Stimulated activated CD4-positive, alpha-beta T cell treated with anti-CD3 and anti-CD28 coated beads, Interleukin-2, amount 100 ng/mL, for 48 hours (primary cell): ENCODE measurements around the gene CFAP221.

ENCODE experiments used
- DNase-seq, 2 donors: peaks; one replicate each; pipeline ENCODE4 v3.0.0-alpha.2; 2020

CFAP221 gene

DNA sequence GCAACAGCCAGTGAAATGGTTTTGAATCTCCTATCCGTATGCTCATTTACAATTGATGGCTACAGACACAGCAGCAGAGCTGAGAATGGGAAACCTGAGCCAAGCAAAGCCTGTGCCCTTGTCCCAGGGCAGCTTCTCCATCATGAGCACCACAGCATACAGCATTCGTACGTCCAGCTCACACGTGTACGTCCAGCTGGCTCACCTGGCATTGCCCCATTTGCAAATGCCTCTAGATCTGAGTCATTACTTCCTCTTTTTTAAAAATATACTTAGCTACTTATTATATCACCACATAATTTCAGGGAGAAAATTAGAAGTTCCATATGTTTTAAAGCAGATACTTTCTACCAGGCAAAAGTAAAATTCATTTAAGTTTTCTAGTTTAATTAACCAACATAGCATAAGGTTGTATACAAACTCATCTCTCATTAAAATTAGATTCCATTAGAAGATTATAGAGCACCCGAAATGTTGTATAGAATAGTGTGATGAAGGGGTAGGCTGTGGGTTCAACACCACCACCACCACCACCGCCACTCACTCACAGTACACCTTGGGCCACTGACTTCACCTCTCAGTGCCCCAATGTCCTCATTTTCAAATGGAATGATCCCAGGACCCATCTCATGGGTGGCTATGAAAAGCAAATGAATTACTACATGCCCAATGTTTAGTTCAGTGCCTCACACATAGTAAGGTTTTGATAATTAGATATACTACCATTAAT lies 103.4 kb downstream of the CFAP221 start:
- no peak for DNase-seq

DNA sequence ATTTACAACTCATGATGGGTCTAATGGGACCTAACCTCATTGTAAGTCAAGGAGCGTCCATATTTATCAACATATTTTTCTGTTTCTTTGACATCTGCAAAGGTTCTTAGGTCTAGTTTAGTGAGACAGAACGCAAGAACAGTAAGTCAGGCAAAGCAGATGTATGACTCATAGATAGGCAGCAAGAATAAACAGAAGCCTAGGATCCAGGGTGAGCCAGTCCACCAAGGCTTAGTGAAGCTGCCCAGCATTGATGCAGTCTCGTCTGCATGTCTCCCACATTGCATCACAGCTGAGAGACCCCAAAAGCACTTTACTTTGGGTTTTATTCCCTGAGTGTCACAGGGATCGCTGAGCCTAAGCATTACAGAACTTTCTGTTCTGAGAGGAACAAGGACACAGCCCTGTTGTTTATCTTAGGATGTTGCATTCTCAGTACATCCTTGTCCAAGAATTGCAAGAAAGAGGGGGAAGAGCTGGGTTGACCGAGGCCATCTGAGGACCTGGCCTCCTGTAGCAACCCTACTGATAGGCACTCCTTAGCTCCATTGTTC lies 105.2 kb downstream of the CFAP221 start:
- DNase-seq = no peak

DNA sequence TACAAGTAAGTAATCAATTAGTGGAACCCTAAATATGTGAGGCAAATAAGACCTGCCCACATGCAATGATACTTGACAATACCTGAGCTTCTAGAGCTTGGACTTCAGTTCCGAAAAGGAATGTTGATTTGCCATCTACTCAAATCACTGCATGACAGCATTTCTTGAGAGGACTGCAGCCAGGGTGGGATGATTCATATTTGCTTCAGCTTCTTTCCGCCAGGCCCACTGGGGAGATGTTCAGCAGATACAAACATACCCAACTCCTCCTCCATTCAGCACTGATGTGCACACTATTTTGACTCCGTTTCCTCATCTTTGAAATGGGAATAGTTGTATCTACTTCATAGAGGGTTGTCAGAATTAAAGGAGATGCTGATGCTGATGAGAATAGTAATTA lies 106.0 kb downstream of the CFAP221 start:
- DNase-seq = no peak

DNA sequence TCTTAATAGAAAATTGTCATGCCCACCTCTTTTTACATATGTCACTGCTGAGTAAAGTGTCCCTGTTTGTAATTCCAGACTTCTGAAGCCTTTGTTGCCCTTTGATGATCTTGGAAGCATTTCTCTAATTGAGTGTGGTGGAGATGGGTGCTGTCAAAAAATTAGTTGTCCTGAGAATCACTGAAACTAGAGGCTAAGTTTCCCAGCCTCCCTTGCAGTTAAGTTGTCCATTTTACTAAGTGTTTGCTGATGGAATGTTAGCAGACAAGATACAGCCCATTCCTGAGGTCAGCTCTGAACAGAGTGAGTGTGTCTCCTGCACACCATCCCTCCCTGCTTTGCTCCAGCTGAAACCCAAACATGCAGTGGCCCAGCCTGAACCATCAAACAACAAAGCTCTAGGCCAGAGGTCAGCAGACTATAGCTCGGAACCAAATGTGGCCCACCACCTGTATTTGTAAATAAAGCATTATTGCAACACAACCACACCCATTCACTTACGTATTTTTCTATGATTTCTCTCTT lies 106.7 kb downstream of the CFAP221 start:
- no peak for DNase-seq

DNA sequence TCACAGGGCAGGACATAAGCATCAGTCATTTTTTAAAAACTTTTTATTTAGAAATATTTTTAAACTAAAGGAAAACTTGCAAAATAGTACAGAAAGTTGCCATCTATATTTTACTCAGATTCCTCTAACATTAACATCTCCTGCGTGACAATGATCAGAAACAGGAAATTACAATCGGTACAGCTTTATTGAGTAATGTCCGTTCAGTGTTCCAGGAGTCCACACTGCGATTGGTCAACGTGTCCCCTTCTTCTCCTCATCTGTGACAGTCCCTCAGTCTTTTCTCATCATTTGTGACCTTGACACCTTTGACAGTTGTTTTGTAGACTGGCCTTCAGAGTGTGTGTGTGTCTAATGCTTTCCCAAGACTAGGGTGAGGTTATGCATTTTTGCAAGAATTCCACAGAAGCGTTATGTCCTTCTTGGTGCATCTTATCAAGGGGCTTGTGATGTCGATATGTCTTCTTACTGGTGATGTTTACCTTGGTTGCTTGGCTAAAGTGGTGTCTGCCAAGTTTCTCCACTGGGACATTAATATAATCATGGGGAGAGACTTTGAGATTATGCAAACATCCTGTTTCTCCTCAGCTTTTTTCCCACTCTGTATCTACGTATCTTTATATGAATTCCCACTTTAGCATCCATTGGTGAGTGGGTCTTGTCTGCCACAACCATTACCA lies 113.4 kb downstream of the CFAP221 start:
- DNase-seq = no peak

DNA sequence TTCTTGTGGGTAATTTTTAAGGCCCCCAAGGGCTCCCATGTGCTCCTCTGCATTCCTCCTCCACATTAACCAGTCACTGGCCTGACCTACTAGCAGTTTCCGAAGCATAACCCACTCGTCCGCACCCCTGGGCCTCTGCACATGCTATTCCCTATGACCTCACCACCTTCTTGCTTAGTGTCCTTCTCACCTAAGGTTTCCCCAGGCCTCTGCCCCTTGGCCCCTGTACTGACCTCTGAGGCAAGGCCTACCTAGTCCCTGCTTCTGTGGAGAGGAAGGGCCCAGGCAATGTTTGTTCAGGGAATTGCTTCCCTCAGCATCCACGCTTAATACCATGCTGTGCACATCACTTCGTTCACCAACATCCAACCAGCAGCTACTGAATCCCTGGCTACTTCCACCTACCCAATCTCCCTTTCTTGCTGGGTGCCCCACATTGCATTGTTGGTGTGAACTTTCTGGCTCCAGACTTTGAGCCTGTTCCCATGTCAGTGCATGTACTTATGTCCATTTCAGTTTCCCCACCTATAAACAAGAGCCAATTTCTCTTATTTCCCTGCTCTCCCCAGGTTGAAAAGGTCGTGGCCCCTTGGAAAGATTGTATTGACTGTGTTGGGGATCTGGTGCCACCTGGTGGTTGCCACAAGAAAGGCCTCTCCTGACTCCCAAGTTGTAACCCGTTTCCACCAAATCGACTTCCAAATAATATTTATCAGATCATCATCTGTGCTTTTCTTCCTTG lies 115.5 kb downstream of the CFAP221 start:
- DNase-seq = peak; percentile 29 to 37

DNA sequence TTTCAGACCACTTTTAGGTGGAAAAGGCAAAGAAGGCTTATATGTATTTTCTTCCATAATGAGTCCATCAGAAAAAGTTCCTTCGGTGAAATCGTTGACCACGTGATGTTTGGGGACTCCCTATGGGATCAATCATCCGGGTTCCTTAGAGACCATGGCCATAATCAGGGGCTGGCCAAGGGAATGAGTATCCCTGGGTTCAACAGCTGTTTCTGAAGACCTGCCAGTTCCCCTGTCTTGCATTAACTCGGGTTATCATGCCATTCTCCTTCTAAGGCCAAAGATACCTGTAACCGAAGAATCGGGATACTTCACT lies 116.1 kb downstream of the CFAP221 start:
- no peak for DNase-seq

DNA sequence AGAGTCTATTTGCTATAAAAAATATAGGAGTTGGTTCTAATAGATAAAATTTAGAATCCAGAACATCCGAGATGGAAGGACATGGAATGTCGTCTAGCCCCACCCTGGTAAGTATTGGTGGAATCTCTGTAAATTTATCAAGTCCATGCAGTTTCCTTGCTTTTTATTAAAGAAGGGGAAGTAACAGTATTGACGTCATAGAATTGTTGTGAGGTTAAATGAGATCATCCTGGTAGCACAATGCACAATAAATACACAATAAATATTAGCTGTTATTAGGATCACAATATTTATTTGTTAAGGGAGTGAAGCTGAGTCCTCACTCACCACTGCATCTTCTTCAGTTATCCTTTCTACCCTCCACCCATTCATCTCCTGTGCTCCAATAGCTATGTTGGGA lies 118.0 kb downstream of the CFAP221 start:
- DNase-seq = no peak

DNA sequence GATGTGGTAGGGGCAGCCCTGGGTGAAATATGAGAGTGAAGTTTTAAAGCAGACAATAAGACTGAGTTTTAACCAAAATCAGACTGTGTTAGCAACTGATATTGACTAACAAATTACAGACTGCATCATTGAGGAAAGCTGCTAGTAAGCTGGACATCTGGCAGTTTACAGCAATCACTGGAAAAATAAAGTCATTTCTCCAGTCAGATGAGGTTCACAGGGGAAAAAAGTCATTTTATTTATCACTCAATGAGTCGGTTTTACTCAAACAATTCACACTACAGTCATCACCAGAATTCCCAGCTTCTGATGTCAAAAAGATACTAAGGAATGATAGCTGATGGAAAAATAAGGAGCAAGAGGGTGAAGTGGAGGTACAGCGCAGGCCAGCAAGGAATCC lies 124.3 kb downstream of the CFAP221 start:
- no peak for DNase-seq

DNA sequence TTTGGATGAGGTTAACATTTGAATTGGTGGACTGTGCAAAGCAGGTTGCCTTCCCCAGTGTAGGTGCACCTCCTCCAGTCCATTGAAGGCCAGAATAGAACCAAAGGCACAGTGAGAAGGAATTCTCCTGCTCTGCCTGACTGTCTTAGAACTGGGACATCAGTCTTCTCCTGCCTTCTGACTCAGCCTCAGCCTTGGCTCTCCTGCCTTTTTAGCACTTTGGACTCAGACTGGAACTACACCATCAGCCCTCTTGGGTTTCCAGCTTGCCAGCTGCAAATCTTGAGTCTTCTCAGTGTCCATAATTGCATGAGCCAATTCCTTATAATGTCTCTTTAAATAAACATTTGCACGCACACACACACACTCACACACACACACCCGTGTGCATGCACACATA lies 126.8 kb downstream of the CFAP221 start:
- DNase-seq = no peak

DNA sequence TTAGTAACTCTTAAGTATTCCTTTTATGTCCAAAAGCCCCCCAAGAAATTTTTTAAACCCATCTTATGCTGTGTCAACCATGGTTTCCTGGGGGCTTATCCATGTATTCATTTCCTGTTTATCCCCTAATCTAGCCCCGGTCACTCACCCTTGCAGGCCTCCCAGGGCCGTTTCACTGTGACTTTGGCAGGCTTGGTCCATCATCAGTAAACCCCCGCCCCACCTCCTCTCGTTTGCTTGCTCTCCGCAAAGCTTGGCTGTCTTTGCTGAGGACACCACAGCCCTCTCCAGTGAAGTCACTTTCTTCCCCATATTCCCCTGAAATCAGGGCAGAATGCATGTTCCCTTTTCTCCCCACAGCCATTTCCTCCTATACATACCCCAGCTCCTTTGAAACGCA lies 127.5 kb downstream of the CFAP221 start:
- no peak for DNase-seq

DNA sequence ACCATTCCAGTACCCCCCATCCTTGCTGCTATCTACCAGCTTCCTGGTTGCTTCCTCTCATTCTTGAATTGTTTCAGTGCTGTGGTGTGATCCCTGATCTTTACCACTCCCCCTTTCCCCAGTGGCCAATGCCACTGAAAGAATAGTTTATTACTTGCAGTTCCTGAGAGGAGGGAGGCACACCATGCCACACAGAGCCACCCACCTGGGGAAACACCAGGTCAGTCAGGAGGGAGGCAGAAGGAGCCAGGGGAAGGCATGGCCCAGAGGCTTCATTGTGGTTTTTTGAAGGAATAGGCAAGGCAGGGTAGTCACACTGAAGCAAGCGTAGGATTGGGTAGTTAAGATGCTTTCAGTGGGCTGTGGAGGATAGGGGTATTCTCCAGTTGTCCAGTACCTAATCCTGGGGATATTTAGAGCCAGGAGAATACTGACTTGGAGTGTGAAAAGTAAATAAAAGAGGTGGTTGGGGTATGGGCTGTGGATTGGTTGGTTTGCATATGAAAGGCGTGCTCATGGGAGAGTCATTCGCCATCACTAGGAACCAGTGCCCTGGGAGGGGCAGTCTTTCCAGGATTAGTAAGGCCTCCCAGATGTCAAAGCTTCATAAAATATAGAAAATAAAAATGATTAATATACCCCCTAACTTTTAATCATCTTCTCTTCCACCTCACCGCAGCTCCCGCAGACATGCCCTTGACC lies 128.1 kb downstream of the CFAP221 start:
- DNase-seq = no peak

DNA sequence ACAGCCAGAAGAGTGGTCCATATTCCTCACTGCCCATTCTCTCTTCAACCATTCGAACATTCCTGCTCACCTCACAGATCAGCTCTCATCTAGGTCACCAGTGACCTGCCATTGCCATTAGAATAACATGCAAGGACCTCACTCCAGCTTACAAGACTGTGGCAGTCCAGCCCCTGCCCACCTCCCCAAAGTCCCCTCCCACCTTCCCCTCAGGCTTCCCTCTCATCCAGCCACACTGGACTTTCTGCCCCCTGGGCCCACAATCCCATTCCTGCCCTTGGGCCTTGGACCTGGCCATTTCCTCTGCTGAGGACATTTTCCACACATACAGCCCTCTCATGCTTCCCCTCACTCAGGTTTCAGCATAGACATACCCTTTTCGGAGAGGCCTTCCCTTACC lies 129.5 kb downstream of the CFAP221 start:
- DNase-seq = no peak

DNA sequence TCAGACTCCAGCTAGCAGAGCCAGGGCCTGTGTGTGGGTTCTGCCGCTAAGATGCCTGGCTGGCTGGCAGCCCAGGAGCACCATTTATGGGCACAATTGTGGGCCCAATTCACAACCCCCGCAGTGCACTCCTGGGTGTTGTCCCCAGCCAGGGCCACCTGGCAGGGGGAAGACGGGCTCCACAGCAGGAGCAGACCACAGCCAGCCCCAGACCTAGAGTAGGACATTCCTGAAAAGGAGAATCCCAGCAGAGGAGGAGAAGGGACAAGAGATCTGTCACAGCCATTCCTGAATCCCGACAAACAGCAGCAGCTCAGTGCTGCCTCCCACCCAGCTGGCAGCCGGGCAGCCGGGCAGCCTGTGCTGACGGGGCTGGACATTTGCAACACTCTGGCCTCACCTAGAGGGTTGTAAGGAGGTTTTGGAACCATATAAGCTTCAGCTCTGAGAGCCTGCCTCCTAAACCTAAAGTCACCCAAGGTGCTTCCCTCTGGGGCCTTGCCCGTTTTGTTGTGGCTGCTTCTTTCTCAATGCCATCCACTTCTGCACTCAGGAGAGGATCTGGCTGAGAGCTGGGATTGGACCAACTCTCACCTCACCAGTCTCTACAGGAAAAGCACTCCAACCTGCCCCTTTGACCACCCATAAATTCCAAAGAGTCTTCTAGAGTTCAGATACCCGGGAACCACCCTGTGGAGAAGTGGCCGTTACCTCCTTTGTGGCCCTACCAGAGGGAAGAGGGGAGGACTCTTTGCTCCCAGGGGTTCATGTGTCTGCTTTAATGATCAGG lies 130.7 kb downstream of the CFAP221 start:
- no peak for DNase-seq

DNA sequence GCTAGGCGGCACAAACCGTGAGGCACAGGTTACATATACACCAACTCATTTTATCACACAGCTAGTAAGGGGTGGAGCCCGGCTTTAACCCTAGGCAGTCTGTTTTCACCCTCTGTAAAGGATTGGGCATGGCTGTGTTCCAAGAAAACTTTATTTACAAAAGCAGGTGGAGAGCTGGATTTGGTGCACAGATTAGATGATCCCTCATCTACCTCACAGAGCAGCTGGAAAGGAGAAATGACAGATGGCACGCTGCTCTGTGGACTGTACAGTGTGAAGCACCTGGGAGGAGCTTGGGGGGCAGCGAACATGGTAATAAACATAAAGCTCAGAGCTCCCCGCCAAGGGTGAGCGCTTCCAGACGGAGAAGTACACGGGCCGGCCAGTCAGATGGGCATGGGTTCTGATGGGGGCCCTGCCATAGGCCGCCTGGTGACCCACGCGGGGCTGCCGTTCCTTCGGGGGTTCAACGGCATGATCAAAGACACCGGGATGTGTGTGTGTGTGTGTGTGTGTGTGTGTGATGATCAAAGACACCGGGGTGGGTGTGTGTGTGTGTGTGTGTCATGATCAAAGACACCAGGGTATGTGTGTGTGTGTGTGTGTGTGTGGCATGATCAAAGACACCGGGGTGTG lies 133.9 kb downstream of the CFAP221 start:
- DNase-seq = no peak

DNA sequence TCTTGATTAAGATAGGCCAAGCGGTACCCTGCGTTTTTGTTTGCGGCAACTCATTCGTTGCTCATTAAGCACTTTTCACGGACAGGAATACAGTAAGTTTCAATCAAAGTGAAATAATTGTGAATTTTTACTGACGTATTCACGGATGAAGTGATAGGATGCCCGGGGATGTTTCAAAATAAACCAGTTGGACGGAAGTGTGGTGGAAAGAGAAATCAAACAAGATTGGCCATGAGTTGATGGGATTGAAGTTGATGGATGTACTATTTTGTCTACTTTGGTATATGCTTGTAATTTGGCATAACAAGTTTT lies 135.2 kb downstream of the CFAP221 start:
- DNase-seq = no peak

DNA sequence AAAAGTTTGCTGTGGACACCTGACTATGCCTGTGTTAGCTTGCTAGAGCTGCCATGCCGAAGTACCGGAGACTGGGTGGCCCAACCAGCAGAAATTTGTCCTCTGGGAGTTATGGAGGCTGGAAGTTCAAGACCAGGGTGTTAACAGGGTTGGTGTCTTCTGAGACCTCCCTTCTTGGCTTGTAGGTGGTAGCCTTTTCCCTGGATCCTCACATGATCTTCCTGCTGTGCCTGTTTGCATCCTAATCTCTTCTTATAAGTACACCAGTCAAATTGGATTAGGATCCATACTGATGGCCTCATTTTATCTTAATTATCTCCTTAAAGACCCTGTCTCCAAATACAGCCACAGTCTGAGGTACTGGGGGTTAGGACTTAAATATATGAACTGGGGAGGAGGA lies 135.6 kb downstream of the CFAP221 start:
- DNase-seq = no peak

DNA sequence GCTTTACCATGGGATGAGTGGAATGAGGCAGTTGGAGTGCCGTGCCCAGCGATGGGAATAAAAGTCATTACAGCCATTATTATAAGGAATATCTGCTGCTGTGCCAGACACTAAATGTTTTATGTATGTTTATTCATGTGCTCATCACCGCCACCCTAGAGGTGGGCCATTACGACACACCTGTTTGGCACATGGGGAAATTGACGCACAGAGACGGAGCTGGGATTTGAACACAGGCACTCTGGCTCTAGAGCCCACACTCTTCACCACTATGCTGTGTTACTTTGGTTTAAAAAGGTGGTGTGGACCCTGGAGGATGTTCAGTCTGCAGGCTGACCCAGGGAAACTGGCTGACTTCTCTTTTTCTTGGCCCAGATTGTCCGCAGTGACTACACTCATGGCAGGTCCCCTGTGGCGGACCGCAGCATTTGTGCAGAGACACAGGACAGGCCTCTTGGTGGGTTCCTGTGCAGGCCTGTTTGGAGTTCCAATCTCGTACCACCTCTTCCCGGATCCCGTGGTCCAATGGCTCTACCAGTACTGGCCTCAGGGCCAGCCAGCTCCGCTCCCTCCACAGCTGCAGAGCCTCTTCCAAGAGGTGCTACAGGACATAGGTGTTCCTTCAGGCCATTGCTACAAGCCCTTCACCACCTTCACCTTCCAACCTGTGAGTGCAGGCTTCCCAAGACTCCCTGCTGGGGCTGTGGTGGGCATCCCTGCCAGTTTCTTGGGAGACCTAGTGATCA lies 136.4 kb downstream of the CFAP221 start:
- DNase-seq = no peak

DNA sequence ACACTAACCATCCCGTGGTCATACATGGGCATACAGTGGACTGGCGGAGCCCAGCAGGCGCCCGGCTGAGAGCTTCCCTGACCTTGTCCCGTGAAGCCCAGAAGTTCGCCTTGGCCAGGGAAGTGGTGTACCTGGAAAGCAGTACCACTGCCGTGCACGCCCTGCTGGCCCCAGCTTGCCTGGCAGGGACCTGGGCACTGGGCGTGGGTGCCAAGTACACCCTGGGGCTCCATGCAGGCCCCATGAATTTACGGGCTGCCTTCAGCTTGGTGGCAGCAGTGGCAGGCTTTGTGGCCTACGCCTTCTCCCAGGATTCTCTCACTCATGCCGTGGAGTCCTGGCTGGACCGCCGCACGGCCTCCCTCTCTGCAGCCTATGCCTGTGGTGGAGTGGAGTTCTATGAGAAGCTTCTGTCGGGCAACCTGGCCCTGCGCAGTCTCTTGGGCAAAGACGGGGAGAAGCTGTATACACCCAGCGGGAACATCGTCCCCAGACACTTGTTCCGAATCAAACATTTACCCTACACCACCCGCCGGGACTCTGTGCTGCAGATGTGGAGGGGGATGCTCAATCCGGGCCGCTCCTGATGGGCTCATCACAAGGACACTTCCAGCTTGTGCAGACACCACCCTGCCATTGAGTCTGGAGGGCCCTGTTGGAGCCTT lies 137.1 kb downstream of the CFAP221 start:
- no peak for DNase-seq

DNA sequence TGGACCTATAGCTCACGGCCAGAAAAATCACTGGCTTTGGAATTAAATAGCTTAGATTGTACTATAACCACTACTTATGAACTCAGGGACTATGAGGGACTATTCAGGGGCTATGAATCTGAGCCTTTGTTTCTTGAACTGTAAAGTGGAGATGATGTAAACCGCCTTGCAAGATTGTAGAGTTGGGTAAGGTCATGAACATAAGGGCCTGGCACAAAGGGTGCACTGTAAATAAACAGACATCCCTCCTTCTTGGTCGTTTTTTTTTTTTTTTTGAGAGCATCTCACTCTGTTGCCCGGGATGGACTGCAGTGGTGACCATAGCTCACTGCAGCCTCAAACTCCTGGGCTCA lies 137.6 kb downstream of the CFAP221 start:
- no peak for DNase-seq

DNA sequence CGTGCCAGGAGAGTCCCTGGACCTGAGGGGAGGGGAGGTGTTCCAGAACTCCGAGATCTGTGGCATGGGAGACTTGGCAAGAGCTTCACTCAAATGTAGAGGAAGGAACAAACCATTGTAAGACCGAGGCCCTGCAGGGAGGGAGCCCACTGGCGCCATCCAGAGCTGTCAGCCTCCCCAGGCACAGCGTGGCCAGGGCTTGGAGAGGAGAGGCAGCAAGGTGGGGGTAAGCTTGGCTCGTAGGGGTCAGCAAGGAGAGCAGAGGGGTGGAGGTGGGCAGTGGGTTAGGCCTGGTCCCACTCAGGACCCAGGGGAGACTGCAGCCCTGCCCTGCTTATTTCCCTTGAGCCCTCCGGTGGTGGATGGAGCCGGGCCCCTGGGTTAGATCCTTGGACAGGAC lies 138.3 kb downstream of the CFAP221 start:
- no peak for DNase-seq
